GM23338 (cell line): ENCODE results near the gene TLX3. TPM values are rescaled to one million over a fixed set of nuclear protein-coding genes. Genes with fewer than 3 reads are reported as not detected.

Source experiments
- ATAC-seq: fragments of 200-7000 bp; cut with Tn5 transposase; 3 replicates; pipeline ENCODE4 v1.9.1; 2020
- DNase-seq: peaks from one replicate; pipeline ENCODE4 v3.0.0-alpha.2; 2015; ENCODE audit warnings: low spot score
- H2AFZ ChIP-seq: fragments of 200-600 bp; sonication (generic); 2 replicates; pipeline ENCODE4 v1.8.0; 2016; ENCODE audit warnings: antibody characterized with exemption, mild to moderate bottlenecking, moderate library complexity
- H3F3A ChIP-seq: fragments of 200-600 bp; sonication (generic); replicated peaks from 2 replicates; pipeline ENCODE4 v1.8.0; 2017; ENCODE audit warnings: antibody characterized with exemption, mixed run types, low read depth
- H3K27ac ChIP-seq: fragments of 200-600 bp; sonication (generic); 2 replicates; pipeline ENCODE4 v1.6.1; 2016; ENCODE audit warnings: low read depth
- H3K27me3 ChIP-seq: fragments of 200-600 bp; sonication (generic); 2 replicates; pipeline ENCODE4 v1.8.0; 2016; ENCODE audit warnings: mild to moderate bottlenecking, mixed run types, moderate library complexity; ENCODE audit not compliant: insufficient read depth
- H3K36me3 ChIP-seq: fragments of 200-600 bp; sonication (generic); 2 replicates; pipeline ENCODE4 v1.8.0; 2016; ENCODE audit warnings: mild to moderate bottlenecking; ENCODE audit not compliant: insufficient read depth
- H3K4me1 ChIP-seq: fragments of 200-600 bp; sonication (generic); 2 replicates; pipeline ENCODE4 v1.8.0; 2016; ENCODE audit warnings: mild to moderate bottlenecking, moderate library complexity; ENCODE audit not compliant: insufficient read depth
- H3K4me2 ChIP-seq: fragments of 200-600 bp; sonication (generic); 2 replicates; pipeline ENCODE4 v1.7.1; 2017; ENCODE audit warnings: mixed run types
- H3K4me3 ChIP-seq: fragments of 200-600 bp; sonication (generic); 2 replicates; pipeline ENCODE4 v1.6.1; 2016; ENCODE audit warnings: mixed run types
- H3K79me2 ChIP-seq: fragments of 200-600 bp; sonication (generic); replicated peaks from 2 replicates; pipeline ENCODE4 v1.8.0; 2017; ENCODE audit warnings: mild to moderate bottlenecking; ENCODE audit not compliant: insufficient read depth
- H3K9me2 ChIP-seq: fragments of 200-600 bp; sonication (generic); 2 replicates; pipeline ENCODE4 v1.8.0; 2017; ENCODE audit not compliant: insufficient read depth
- H4K20me1 ChIP-seq: fragments of 200-600 bp; sonication (generic); replicated peaks from 2 replicates; pipeline ENCODE4 v1.8.0; 2017; ENCODE audit warnings: mild to moderate bottlenecking; ENCODE audit not compliant: insufficient read depth
- H3K27ac Mint-ChIP-seq: 2 replicates; pipeline ENCODE4 v1.8.0; 2020; ENCODE audit warnings: inconsistent platforms, mild to moderate bottlenecking, moderate library complexity, mixed read lengths
- H3K27me3 Mint-ChIP-seq: 3 replicates; pipeline ENCODE4 v1.8.0; 2022; ENCODE audit warnings: low read depth, mild to moderate bottlenecking, moderate library complexity, mixed read lengths, inconsistent platforms; ENCODE audit not compliant: insufficient read depth, poor library complexity
- H3K36me3 Mint-ChIP-seq: 3 replicates; pipeline ENCODE4 v1.8.0; 2021; ENCODE audit warnings: low read depth, mild to moderate bottlenecking, inconsistent platforms, moderate library complexity, mixed read lengths
- H3K4me1 Mint-ChIP-seq: 3 replicates; pipeline ENCODE4 v1.8.0; 2020; ENCODE audit warnings: mild to moderate bottlenecking, inconsistent platforms, mixed read lengths
- H3K4me3 Mint-ChIP-seq: 3 replicates; pipeline ENCODE4 v1.8.0; 2021; ENCODE audit warnings: moderate library complexity, mild to moderate bottlenecking, inconsistent platforms, mixed read lengths
- H3K9me3 Mint-ChIP-seq: 3 replicates; pipeline ENCODE4 v1.8.0; 2020; ENCODE audit warnings: moderate library complexity, mild to moderate bottlenecking, inconsistent platforms, mixed read lengths
- CREB1 ChIP-seq: fragments of 250-450 bp; sonication (Bioruptor Pico); IDR thresholded peaks from 2 replicates; pipeline ENCODE4 v1.5.0; 2020; ENCODE audit warnings: low read depth, mild to moderate bottlenecking, moderate library complexity
- ETS1 ChIP-seq: IDR thresholded peaks from 2 replicates; pipeline ENCODE4 v1.6.1; 2016; ENCODE audit warnings: antibody characterized with exemption
- EZH2 ChIP-seq: fragments of 200-600 bp; sonication (generic); IDR thresholded peaks from one replicate; pipeline ENCODE4 v1.8.0; 2017; ENCODE audit warnings: antibody characterized with exemption, mild to moderate bottlenecking, low read depth; ENCODE audit not compliant: unreplicated experiment
- EZH2phosphoT487 ChIP-seq: fragments of 200-600 bp; sonication (generic); IDR thresholded peaks from one replicate; pipeline ENCODE4 v1.8.1; 2018; ENCODE audit warnings: antibody characterized with exemption; ENCODE audit not compliant: unreplicated experiment
- JUNB ChIP-seq: IDR thresholded peaks from one replicate; pipeline ENCODE4 v1.6.1; 2016; ENCODE audit warnings: antibody characterized with exemption; ENCODE audit not compliant: unreplicated experiment
- NANOG ChIP-seq: IDR thresholded peaks from 2 replicates; pipeline ENCODE4 v1.6.1; 2016; ENCODE audit warnings: antibody characterized with exemption, borderline replicate concordance
- REST ChIP-seq: IDR thresholded peaks from one replicate; pipeline ENCODE4 v1.6.1; 2018; ENCODE audit warnings: antibody characterized with exemption; ENCODE audit not compliant: unreplicated experiment
- STAT1 ChIP-seq: IDR thresholded peaks from one replicate; pipeline ENCODE4 v1.6.1; 2016; ENCODE audit warnings: antibody characterized with exemption; ENCODE audit not compliant: unreplicated experiment
- ZNF114 ChIP-seq: fragments of 250-450 bp; sonication (Bioruptor Pico); IDR thresholded peaks from 2 replicates; pipeline ENCODE4 v1.5.0; 2020; ENCODE audit warnings: mild to moderate bottlenecking, moderate library complexity
- ZNF462 ChIP-seq: fragments of 250-450 bp; sonication (Bioruptor Pico); IDR thresholded peaks from 2 replicates; pipeline ENCODE4 v1.5.0; 2020; ENCODE audit warnings: mild to moderate bottlenecking, moderate library complexity
- polyA plus RNA-seq: library from polyadenylated mRNA; unstranded; fragments of >200 nt; fragmentation: Nextera tagmentation; extraction: Ambion mirVana; gene quantifications from 2 replicates; pipeline ENCODE4 v1.2.1, GENCODE V29; 2016
- total RNA-seq: library from RNA; depleted of rRNA; stranded (reverse); fragments of >200 nt; shearing (Covaris generic); gene quantifications from 2 replicates; pipeline ENCODE4 v1.2.3, GENCODE V29; 2014

The TLX3 gene
- total and polyA plus RNA-seq, 2 experiments from 2014 or later, result 0.83 TPM; not detected in 1

- Mint-ChIP-seq H3K36me3 (no peaks in the 10 kb centered on the region), H3K27ac (no peak overlapping the region), H3K4me1 (no peaks in the 10 kb centered on the region), H3K9me3 (no peaks in the 10 kb centered on the region), H3K4me3 (no peak overlapping the region), H3K27me3 (no peaks in the 10 kb centered on the region)
- no peak overlapping the region for H2AFZ ChIP-seq
- no peaks in the 10 kb centered on the region for H3K79me2 ChIP-seq
- H3K27me3 ChIP-seq, result no peaks in the 10 kb centered on the region
- no peak for TF ChIP-seq NANOG
- TF ChIP-seq JUNB, result no peak
- no peak for TF ChIP-seq STAT1
- TF ChIP-seq ETS1, result no peak
- no peak for TF ChIP-seq CREB1 (CRISPR knock-in tag)
- no peak for TF ChIP-seq ZNF114 (CRISPR knock-in tag)
- H3K9me2 ChIP-seq, result no peaks in the 10 kb centered on the region
- DNase-seq (no peak), ATAC-seq (no peak)
- H3K4me2 ChIP-seq, result no peak overlapping the region
- H3K27ac ChIP-seq, result no peak overlapping the region
- no peaks in the 10 kb centered on the region for H3K4me1 ChIP-seq
- H3K4me3 ChIP-seq, result no peak overlapping the region
- H3K36me3 ChIP-seq, result no peaks in the 10 kb centered on the region
- no peaks in the 10 kb centered on the region for H4K20me1 ChIP-seq
- no peaks in the 10 kb centered on the region for H3F3A ChIP-seq
Observed at GRCh38 chr5:171285465-171285864, 23.6 kb upstream of the TLX3 start.

- Mint-ChIP-seq H3K4me3 (no peak overlapping the region), H3K27ac (no peak overlapping the region)
- TF ChIP-seq NANOG (no peak), ETS1 (no peak), STAT1 (no peak), ZNF114 (CRISPR knock-in tag) (no peak), EZH2phosphoT487 (no peak), REST (no peak), CREB1 (CRISPR knock-in tag) (no peak), ZNF462 (no peak), EZH2 (no peak), JUNB (no peak)
Observed at GRCh38 chr5:171288066-171288465, 21.0 kb upstream of the TLX3 start.

More at GRCh38 chr5:171288066-171288465, 21.0 kb upstream of the TLX3 start:
- no peaks in the 10 kb centered on the region for H3F3A ChIP-seq
- no peak overlapping the region for H3K4me2 ChIP-seq
- no peaks in the 10 kb centered on the region for H3K27me3 Mint-ChIP-seq
- H2AFZ ChIP-seq, result no peak overlapping the region
- no peaks in the 10 kb centered on the region for H3K4me1 ChIP-seq
- H3K36me3 ChIP-seq, result no peaks in the 10 kb centered on the region
- no peak overlapping the region for H3K27ac ChIP-seq
- no peaks in the 10 kb centered on the region for H4K20me1 ChIP-seq
- H3K4me3 ChIP-seq, result no peak overlapping the region
- no peaks in the 10 kb centered on the region for H3K36me3 Mint-ChIP-seq
- DNase-seq (no peak), ATAC-seq (no peak)
- H3K27me3 ChIP-seq, result no peaks in the 10 kb centered on the region
- no peaks in the 10 kb centered on the region for H3K79me2 ChIP-seq
- H3K9me2 ChIP-seq, result no peaks in the 10 kb centered on the region
- H3K4me1 Mint-ChIP-seq, result peaks cover under 1% of the 10 kb centered on the region; the same call in 1 of the 3 replicates
- H3K9me3 Mint-ChIP-seq, result no peaks in the 10 kb centered on the region
